KMS-11 (cell line): ENCODE measurements around the gene UGCG.

Source experiments
- H2AFZ ChIP-seq: fragments of 200-600 bp; sonication (generic); 2 replicates; pipeline ENCODE4 v1.6.1; 2016; ENCODE audit warnings: antibody characterized with exemption, mixed run types, low read depth
- H3K27ac ChIP-seq: fragments of 200-600 bp; sonication (generic); 2 replicates; pipeline ENCODE4 v1.6.1; 2016; ENCODE audit warnings: mild to moderate bottlenecking, mixed run types
- H3K27me3 ChIP-seq: fragments of 200-600 bp; sonication (generic); 2 replicates; pipeline ENCODE4 v1.6.1; 2017; ENCODE audit warnings: mild to moderate bottlenecking, low read depth, mixed run types, moderate library complexity; ENCODE audit not compliant: insufficient read depth
- H3K36me3 ChIP-seq: fragments of 200-600 bp; sonication (generic); 2 replicates; pipeline ENCODE4 v1.6.1; 2017; ENCODE audit warnings: mild to moderate bottlenecking, mixed run types; ENCODE audit not compliant: insufficient read depth
- H3K4me1 ChIP-seq: fragments of 200-600 bp; sonication (generic); 2 replicates; pipeline ENCODE4 v1.6.1; 2016; ENCODE audit warnings: mild to moderate bottlenecking, low read depth, mixed run types; ENCODE audit not compliant: poor library complexity, severe bottlenecking
- H3K4me2 ChIP-seq: fragments of 200-600 bp; sonication (generic); 2 replicates; pipeline ENCODE4 v1.7.0; 2016; ENCODE audit warnings: mild to moderate bottlenecking, mixed run types
- H3K4me3 ChIP-seq: fragments of 200-600 bp; sonication (generic); IDR thresholded peaks from 2 replicates; pipeline ENCODE4 v1.6.1; 2017; ENCODE audit warnings: low read depth, low read length, mixed read lengths; ENCODE audit not compliant: insufficient read depth
- H3K79me2 ChIP-seq: fragments of 200-600 bp; sonication (generic); 2 replicates; pipeline ENCODE4 v1.6.1; 2016; ENCODE audit warnings: low read depth, mixed run types; ENCODE audit not compliant: insufficient read depth
- H3K9ac ChIP-seq: fragments of 200-600 bp; sonication (generic); 2 replicates; pipeline ENCODE4 v1.6.1; 2016; ENCODE audit warnings: mild to moderate bottlenecking, mixed run types
- H4K20me1 ChIP-seq: fragments of 200-600 bp; sonication (generic); 2 replicates; pipeline ENCODE4 v1.6.1; 2016; ENCODE audit warnings: mild to moderate bottlenecking, mixed run types; ENCODE audit not compliant: insufficient read depth
- TF ChIP-seq, protein P1 (sequence below): fragments of 200-600 bp; sonication (generic); conservative IDR thresholded peaks from 2 replicates; pipeline ENCODE4 v1.6.1; 2017; ENCODE audit warnings: low read depth, mild to moderate bottlenecking, antibody characterized with exemption, low read length, moderate library complexity, mixed read lengths

Gene UGCG

DNA sequence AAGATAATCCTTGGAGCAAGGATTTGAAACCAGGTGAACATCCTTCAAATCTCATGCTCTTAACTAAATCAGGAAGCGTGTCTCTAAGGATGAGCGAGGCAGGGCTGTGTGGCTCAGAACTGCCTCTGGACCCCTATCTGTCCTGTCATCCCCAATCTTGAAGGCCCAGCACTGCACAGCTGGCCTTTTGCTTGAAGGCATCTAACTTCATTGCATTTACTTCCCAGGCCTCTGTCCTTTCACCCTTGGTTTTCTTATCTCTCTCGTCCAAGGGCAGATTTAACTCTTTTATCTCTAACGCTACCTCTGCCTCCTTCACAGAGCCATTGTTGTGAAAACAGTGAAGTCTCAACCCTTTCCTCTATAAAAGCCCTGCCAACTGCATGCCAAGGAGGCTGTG lies 83.8 kb downstream of the UGCG start:
- Histone ChIP-seq H3K4me3 (no peak overlapping the region), H3K27ac (no peak overlapping the region), H3K79me2 (no peaks in the 10 kb centered on the region), H3K4me2 (no peak overlapping the region), H3K36me3 (no peaks in the 10 kb centered on the region), H3K9ac (no peak overlapping the region), H3K27me3 (no peaks in the 10 kb centered on the region), H3K4me1 (peaks cover 5% of the 10 kb centered on the region), H2AFZ (no peak overlapping the region), H4K20me1 (no peaks in the 10 kb centered on the region)
- TF ChIP-seq, protein P1, sequence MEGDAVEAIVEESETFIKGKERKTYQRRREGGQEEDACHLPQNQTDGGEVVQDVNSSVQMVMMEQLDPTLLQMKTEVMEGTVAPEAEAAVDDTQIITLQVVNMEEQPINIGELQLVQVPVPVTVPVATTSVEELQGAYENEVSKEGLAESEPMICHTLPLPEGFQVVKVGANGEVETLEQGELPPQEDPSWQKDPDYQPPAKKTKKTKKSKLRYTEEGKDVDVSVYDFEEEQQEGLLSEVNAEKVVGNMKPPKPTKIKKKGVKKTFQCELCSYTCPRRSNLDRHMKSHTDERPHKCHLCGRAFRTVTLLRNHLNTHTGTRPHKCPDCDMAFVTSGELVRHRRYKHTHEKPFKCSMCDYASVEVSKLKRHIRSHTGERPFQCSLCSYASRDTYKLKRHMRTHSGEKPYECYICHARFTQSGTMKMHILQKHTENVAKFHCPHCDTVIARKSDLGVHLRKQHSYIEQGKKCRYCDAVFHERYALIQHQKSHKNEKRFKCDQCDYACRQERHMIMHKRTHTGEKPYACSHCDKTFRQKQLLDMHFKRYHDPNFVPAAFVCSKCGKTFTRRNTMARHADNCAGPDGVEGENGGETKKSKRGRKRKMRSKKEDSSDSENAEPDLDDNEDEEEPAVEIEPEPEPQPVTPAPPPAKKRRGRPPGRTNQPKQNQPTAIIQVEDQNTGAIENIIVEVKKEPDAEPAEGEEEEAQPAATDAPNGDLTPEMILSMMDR: no peak

DNA sequence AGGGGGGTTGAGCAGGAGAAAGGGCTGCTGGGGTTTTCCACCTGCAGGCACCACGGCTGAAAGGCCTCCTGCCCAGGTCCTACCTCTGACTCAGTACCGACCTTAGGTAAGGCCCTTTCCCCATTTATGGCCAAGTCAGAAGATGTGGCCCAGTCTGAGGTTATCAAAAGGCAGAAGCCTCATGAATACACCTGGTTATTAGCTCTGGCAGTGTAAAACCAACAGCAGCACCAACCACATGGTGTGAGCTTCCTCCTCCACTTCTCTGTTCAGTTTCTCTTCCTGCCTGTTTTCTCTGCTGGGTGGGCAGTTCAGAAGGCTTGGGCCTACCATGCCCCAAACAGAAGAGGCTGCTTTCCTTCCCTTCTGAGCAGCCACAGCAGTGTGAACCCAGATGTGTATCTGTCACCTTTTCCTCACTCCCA lies 86.9 kb downstream of the UGCG start:
- H3K4me1 ChIP-seq: peaks cover 5% of the 10 kb centered on the region
- H3K4me3 ChIP-seq: no peak overlapping the region
- H3K36me3 ChIP-seq: no peaks in the 10 kb centered on the region
- H3K27ac ChIP-seq: no peak overlapping the region
- no peaks in the 10 kb centered on the region for H3K79me2 ChIP-seq
- TF ChIP-seq, protein P1: no peak
- H3K4me2 ChIP-seq: no peak overlapping the region
- no peaks in the 10 kb centered on the region for H4K20me1 ChIP-seq
- no peak overlapping the region for H3K9ac ChIP-seq
- no peaks in the 10 kb centered on the region for H3K27me3 ChIP-seq
- H2AFZ ChIP-seq: no peak overlapping the region

DNA sequence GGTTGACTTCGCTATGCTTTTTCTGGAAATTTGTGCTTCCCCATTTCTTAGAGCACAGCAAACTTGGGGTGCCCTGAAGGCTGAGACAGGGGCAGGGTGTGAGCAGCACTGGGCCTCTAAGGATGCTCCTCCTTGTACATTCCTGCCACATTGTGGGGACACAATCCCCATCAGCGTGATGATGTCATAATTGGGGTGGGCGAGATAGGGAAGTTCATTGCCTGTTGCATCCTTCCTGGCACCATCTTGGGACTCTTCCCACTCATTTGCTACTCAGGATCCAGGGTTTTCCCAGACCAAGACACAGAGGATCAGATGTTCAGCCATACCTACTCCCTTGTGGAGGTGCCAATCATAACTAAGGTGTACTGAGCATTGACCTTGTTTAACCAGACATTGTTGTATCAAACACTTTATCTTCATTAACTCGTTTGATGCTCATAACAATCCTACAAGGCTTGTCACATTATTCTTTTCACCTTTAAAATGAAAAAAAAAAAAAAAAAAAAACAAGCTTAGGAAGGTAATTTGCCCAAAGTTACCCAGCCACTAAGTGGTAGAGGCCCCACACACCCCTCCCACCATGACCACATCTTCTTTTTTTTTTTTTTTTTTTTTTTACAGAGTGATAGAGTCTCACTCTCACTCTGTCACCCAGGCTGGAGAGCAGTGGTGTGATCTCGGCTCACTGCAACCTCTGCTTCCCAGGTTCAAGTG lies 87.6 kb downstream of the UGCG start:
- H3K27me3 ChIP-seq: no peaks in the 10 kb centered on the region
- peaks cover 5% of the 10 kb centered on the region for H3K4me1 ChIP-seq
- no peaks in the 10 kb centered on the region for H4K20me1 ChIP-seq
- no peaks in the 10 kb centered on the region for H3K79me2 ChIP-seq
- H3K36me3 ChIP-seq: no peaks in the 10 kb centered on the region
- H3K27ac ChIP-seq: no peak overlapping the region
- H3K4me2 ChIP-seq: no peak overlapping the region
- H3K4me3 ChIP-seq: no peak overlapping the region
- H2AFZ ChIP-seq: no peak overlapping the region
- no peak overlapping the region for H3K9ac ChIP-seq
- TF ChIP-seq, protein P1: no peak
